K562 (cell line): Measurements from ENCODE around the gene NARF. TPM values are rescaled to one million over a fixed set of nuclear protein-coding genes. Genes with fewer than 3 reads are reported as not detected.
A peak's percentile ranks its signal among the peaks of the same experiment; 100 is the strongest.

Experiments
- ATAC-seq: fragments of 200-7000 bp; cut with Tn5 transposase; 3 replicates; pipeline ENCODE4 v1.9.1; 2020; ENCODE audit warnings: moderate library complexity
- BruUV-seq: library from RNA; stranded (reverse); fragments of 400-500 nt; replicated peaks from 2 replicates; lab custom pipeline; 2021; lab: Mats Ljungman, UMichigan
- CTCF ChIA-PET: fragments of 300-600 bp; formaldehyde crosslinking; extraction: SDS; loops from one replicate; lab custom pipeline; 2021; ENCODE audit warnings: low intra/inter-chr PET ratio; lab: Yijun Ruan, JAX
- POLR2A ChIA-PET: fragments of 300-600, 350-650 bp; sonication (Branson Sonifier 250); formaldehyde crosslinking; extraction: SDS; loops from one replicate; lab custom pipeline; 2021; ENCODE audit warnings: antibody characterized with exemption, inconsistent platforms; lab: Yijun Ruan, JAX
- DNase-seq, 4 experiments: peaks; one replicate each; pipeline versions ENCODE4 v3.0.0 to v3.0.0-alpha.2; 2011 to 2018; ENCODE audit warnings: low spot score in 3 of 4, mixed read lengths in 3 of 4; ENCODE audit errors: extremely low read depth in 1 of 4
- FAIRE-seq: peaks from 2 replicates; lab custom pipeline; 2011; peaks lifted over from hg19 to GRCh38; lab: Jason Lieb, UNC
- H2AFZ ChIP-seq: 2 replicates; pipeline ENCODE4 v1.6.0; 2011; ENCODE audit warnings: low read depth, low read length, control low read depth, inconsistent platforms
- H3K27ac ChIP-seq: fragments of 200-600 bp; 3 replicates; pipeline ENCODE4 v1.8.0; 2011; ENCODE audit warnings: low read depth, mild to moderate bottlenecking, control low read depth, inconsistent platforms, low read length, moderate library complexity, mixed read lengths; ENCODE audit errors: extremely low read depth
- H3K27me3 ChIP-seq, 2 experiments: fragments of 300-600 bp in 1 of 2; 2 replicates in 1 of 2; 3 replicates in 1 of 2; pipeline versions ENCODE4 v1.6.0 to v1.8.0; 2011; ENCODE audit warnings: inconsistent platforms in 2 of 2, low read length in 2 of 2, mild to moderate bottlenecking in 1 of 2, mixed read lengths in 1 of 2, moderate library complexity in 1 of 2; ENCODE audit not compliant: control insufficient read depth in 2 of 2, insufficient read depth in 2 of 2
- H3K36me3 ChIP-seq: fragments of 300-600 bp; 3 replicates; pipeline ENCODE4 v1.8.0; 2011; ENCODE audit warnings: mild to moderate bottlenecking, low read length, inconsistent platforms; ENCODE audit not compliant: control insufficient read depth, insufficient read depth
- H3K4me1 ChIP-seq, 2 experiments: fragments of 200-600 bp in 1 of 2; replicated peaks in 1 of 2; 2 replicates in 1 of 2; 3 replicates in 1 of 2; pipeline versions ENCODE4 v1.5.1 to v1.8.0; 2011; ENCODE audit warnings: inconsistent platforms in 2 of 2, low read length in 2 of 2, mild to moderate bottlenecking in 1 of 2, mixed read lengths in 1 of 2, moderate library complexity in 1 of 2; ENCODE audit not compliant: control insufficient read depth in 2 of 2, insufficient read depth in 2 of 2
- H3K4me2 ChIP-seq: 2 replicates; pipeline ENCODE4 v1.6.1; 2011; ENCODE audit warnings: low read length, control low read depth, inconsistent platforms, mixed read lengths; ENCODE audit not compliant: insufficient read depth
- H3K4me3 ChIP-seq: fragments of 200-600 bp; sonication (generic), shearing (Covaris generic); 2 replicates; pipeline ENCODE4 v1.5.1; 2016; ENCODE audit warnings: control low read depth, inconsistent platforms
- H3K79me2 ChIP-seq: fragments of 200-600 bp; 3 replicates; pipeline ENCODE4 v1.8.0; 2011; ENCODE audit warnings: low read length, inconsistent platforms; ENCODE audit not compliant: control insufficient read depth, insufficient read depth
- H3K9ac ChIP-seq, 2 experiments: 2 replicates each; pipeline versions ENCODE4 v1.6.0 to v1.6.1; 2011; ENCODE audit warnings: low read depth in 2 of 2, low read length in 2 of 2, control low read depth in 1 of 2, inconsistent platforms in 1 of 2, mild to moderate bottlenecking in 1 of 2, mixed read lengths in 1 of 2; ENCODE audit not compliant: insufficient read depth in 1 of 2
- H3K9me1 ChIP-seq: one replicate; pipeline ENCODE4 v1.6.0; 2011; ENCODE audit warnings: inconsistent platforms, mild to moderate bottlenecking, low read length, moderate library complexity; ENCODE audit not compliant: control insufficient read depth, insufficient read depth
- H3K9me3 ChIP-seq: replicated peaks from 2 replicates; pipeline ENCODE4 v1.5.1; 2011; ENCODE audit warnings: low read depth, low read length, inconsistent platforms; ENCODE audit not compliant: control insufficient read depth, insufficient read depth
- H4K20me1 ChIP-seq: replicated peaks from 2 replicates; pipeline ENCODE4 v1.6.1; 2011; ENCODE audit warnings: low read length, inconsistent platforms, mixed read lengths; ENCODE audit not compliant: control insufficient read depth, insufficient read depth
- BRD4 ChIP-seq: fragments of 200-600 bp; sonication (generic); IDR thresholded peaks from 2 replicates; pipeline ENCODE4 v1.6.1; 2017; ENCODE audit warnings: inconsistent platforms
- CBX1 ChIP-seq: sonication (generic); IDR thresholded peaks from 2 replicates; pipeline ENCODE4 v1.6.1; 2016; ENCODE audit warnings: antibody characterized with exemption, low read depth, mild to moderate bottlenecking
- EGR1 ChIP-seq: fragments of 450-650 bp; conservative IDR thresholded peaks from 2 replicates; pipeline ENCODE4 v1.6.1; 2017; ENCODE audit warnings: mild to moderate bottlenecking
- ELF4 ChIP-seq: fragments of 450-650 bp; formaldehyde crosslinking; IDR thresholded peaks from 2 replicates; pipeline ENCODE4 v1.4.0; 2022; ENCODE audit warnings: missing genetic modification characterization
- GATAD2A ChIP-seq: fragments of 450-650 bp; IDR thresholded peaks from 2 replicates; pipeline ENCODE4 v1.6.1; 2017
- HDAC8 ChIP-seq: fragments of 450-650 bp; IDR thresholded peaks from 2 replicates; pipeline ENCODE4 v1.6.1; 2016; ENCODE audit warnings: mild to moderate bottlenecking, missing genetic modification characterization, moderate library complexity, missing compliant biosample characterization
- KLF16 ChIP-seq: IDR thresholded peaks from 2 replicates; pipeline ENCODE4 v1.6.1; 2016; ENCODE audit warnings: antibody characterized with exemption
- NCOA2 ChIP-seq, 2 experiments: fragments of 450-650 bp; IDR thresholded peaks; 2 replicates each; pipeline ENCODE4 v1.6.1; 2018; ENCODE audit warnings: mild to moderate bottlenecking in 2 of 2, moderate library complexity in 1 of 2; ENCODE audit not compliant: partially characterized antibody in 2 of 2
- PHTF2 ChIP-seq: fragments of 250-450 bp; sonication (Bioruptor Pico); IDR thresholded peaks from 2 replicates; pipeline ENCODE4 v1.5.0; 2021; ENCODE audit warnings: mild to moderate bottlenecking
- SMARCA5 ChIP-seq: fragments of 450-650 bp; IDR thresholded peaks from 2 replicates; pipeline ENCODE4 v1.6.1; 2016
- WHSC1 ChIP-seq: IDR thresholded peaks from one replicate; pipeline ENCODE4 v1.6.1; 2012; ENCODE audit warnings: low read length, control low read depth, inconsistent platforms
- ZNF197 ChIP-seq: fragments of 200-800 bp; sonication (Bioruptor generic); IDR thresholded peaks from 2 replicates; pipeline ENCODE4 v1.6.1; 2016; ENCODE audit warnings: low read depth, missing genetic modification characterization, missing compliant biosample characterization
- whole genome bisulfite sequencing: fragments of 100-300 bp; shearing (Covaris generic); methylation state at CpG from one replicate; pipeline ENCODE4 v1.1.6; 2016; ENCODE audit warnings: low coverage, mixed read lengths; ENCODE audit not compliant: insufficient coverage; ENCODE audit errors: missing lambda C conversion rate; 5-methylcytosine and 5-hydroxymethylcytosine counted together
- in situ Hi-C: fragments of 300-500 bp; cut with MboI; formaldehyde crosslinking; loops from 4 replicates; pipeline ENCODE4 v1.15.0; 2018; ENCODE audit warnings: inconsistent platforms, mixed read lengths
- intact Hi-C: fragments of 100-400 bp; cut with micrococcal nuclease; formaldehyde crosslinking; loops from 2 replicates; pipeline ENCODE4 v1.14.2; 2022
- polyA plus RNA-seq, 8 experiments: library from polyadenylated mRNA; depleted of rRNA in 4 of 8; stranded (reverse) in 5 of 8; unstranded in 3 of 8; fragments of >200 nt; fragmentation: Nextera tagmentation in 2 of 8; fragmentation: Illumina TruSeq in 1 of 8; extraction: Ambion mirVana in 2 of 8; extraction: Trizol in 1 of 8; gene quantifications; 2 replicates each; pipeline versions ENCODE4 v1.2.1 to v1.2.3, GENCODE V29; 2011 to 2014; ENCODE audit warnings: inconsistent platforms in 1 of 8, missing spikeins in 1 of 8
- total RNA-seq, 7 experiments: library from RNA; depleted of rRNA in 6 of 7; stranded (reverse); fragments of >200 nt in 6 of 7; fragmentation: Illumina TruSeq in 2 of 7; extraction: Trizol in 2 of 7; gene quantifications; 2 replicates each; pipeline versions ENCODE4 v1.2.1 to v1.2.3, GENCODE V29; 2011 to 2021; ENCODE audit warnings: low replicate concordance in 1 of 7
- TF ChIP-seq, protein P1 (sequence below): fragments of 450-650 bp; conservative IDR thresholded peaks from 2 replicates; pipeline ENCODE4 v1.6.1; 2016; ENCODE audit warnings: missing genetic modification characterization, low read depth, mild to moderate bottlenecking, control low read depth, missing compliant biosample characterization

The NARF gene
- total and polyA plus RNA-seq, 9 of the 15 experiments (the other 6 are each of a cell fraction or from before 2014, with no cell fraction given): 60.4 to 423 (median 132) TPM

DNA sequence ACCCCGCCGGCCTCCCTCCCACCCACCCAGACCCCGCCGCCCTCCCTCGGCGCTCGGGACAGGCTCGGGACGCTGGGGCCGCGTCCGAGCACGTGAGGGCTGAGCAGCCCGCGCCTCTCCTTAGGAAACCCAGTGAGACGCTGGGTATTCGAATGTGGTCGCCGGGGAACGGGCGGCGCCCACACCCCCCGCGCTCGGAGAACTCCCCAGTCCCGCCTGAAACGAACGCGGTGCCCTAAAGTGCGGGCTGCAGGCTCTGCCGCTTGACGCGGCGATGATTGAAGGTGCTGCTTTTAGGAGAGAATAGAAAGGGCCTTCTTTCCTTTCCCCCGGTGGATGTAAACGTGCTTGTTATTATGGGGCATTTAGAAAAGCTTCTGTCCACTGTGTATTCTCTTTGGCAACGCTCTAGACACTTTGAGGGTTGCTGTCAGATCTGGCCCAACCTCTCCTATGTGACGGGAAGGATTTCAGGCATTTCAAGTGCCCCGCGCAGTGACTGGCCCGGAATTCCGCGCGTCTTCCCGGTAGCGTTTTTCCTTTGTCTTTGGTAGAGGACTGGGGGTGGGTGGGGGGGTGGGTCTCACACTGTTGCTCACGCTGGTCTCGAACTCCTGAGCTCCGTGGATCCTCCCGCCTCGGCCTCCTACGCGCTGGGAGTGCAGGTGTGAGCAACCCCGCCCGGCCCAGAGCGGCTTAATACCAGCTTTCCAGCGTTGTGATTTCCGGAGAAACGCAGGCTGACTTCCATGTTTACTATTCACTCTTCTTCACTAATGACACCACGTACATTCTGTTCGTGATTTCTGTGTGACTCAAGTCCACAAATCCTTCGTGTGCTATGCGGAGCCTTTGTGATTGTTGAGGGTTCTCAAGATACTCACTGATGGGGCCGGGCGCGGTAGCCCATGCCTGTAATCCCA lies 39.2 kb downstream of the NARF start (continued):
- TF ChIP-seq ZNF197 (CRISPR knock-in tag): 0 out of 2 replicates have a peak, but pooled peaks have one; percentile 47
- no peak for TF ChIP-seq CBX1
- TF ChIP-seq GATAD2A: no peak
- TF ChIP-seq KLF16: no peak
- TF ChIP-seq BRD4: no peak

DNA sequence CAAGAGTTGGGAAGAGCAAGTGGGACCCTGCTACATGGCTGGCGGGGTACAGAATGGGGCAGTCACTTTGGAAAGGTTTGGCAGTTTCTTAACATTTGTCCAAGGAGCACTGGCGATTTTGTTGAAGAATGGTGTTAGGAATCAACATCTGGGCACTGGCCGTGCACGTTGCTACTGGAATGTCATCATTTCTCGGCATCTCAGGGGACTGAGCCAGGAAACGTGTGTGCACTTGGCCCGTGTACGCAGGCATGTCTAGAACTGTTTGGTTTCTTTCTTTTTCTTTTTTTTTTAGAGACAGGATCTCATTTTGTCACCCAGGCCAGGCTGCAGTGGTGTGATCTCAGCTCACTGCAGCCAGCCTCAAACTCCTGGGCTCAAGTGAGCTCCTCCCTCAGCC lies 43.7 kb downstream of the NARF start:
- CTCF ChIA-PET: no interaction called here
- Histone ChIP-seq H3K9ac (no peak overlapping the region), H3K4me3 (no peak overlapping the region), H3K9me1 (no peaks in the 10 kb centered on the region), H3K27ac (no peak overlapping the region), H3K4me1 (peaks cover 3 to 20% of the 10 kb centered on the region in 2 experiments; a peak in 3 of 5 replicates), H3K9me3 (no peaks in the 10 kb centered on the region; the same call in 1 of the 2 replicates), H3K4me2 (no peak overlapping the region), H3K36me3 (no peaks in the 10 kb centered on the region; the same call in 2 of the 3 replicates), H3K79me2 (no peaks in the 10 kb centered on the region), H3K27me3 (no peaks in the 10 kb centered on the region), H4K20me1 (no peaks in the 10 kb centered on the region), H2AFZ (no peak overlapping the region)
- no peak for DNase-seq
- in situ Hi-C loops: no loop called here
- TF ChIP-seq, protein P1, sequence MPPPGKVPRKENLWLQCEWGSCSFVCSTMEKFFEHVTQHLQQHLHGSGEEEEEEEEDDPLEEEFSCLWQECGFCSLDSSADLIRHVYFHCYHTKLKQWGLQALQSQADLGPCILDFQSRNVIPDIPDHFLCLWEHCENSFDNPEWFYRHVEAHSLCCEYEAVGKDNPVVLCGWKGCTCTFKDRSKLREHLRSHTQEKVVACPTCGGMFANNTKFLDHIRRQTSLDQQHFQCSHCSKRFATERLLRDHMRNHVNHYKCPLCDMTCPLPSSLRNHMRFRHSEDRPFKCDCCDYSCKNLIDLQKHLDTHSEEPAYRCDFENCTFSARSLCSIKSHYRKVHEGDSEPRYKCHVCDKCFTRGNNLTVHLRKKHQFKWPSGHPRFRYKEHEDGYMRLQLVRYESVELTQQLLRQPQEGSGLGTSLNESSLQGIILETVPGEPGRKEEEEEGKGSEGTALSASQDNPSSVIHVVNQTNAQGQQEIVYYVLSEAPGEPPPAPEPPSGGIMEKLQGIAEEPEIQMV (tag): no peak
- no peak for TF ChIP-seq ELF4
- no peak for TF ChIP-seq PHTF2 (CRISPR knock-in tag)
- TF ChIP-seq HDAC8 (tag): no peak
- TF ChIP-seq WHSC1: no peak
- no peak for TF ChIP-seq SMARCA5
- no peak for TF ChIP-seq EGR1
- TF ChIP-seq NCOA2 (IDR thresholded peaks at IDR 0.05; ENCODE audit: partially characterized antibody in 2 of 2): no peak
- intact Hi-C loops: no loop called here
- no TSS peak for BruUV-seq
- 46% methylated on average over 8 of the region's 8 CpGs for WGBS
- POLR2A ChIA-PET: interaction anchor here (1.5 to 1.8 kb wide), 2 partner anchors 9 to 17 kb away, joined by 4 to 12 read pairs; partner anchors contain the start of gene FOXK2
- no peak for FAIRE-seq
- ATAC-seq: no peak
